Coronary artery (tissue), 2 donors: ENCODE data around the gene OXSR1.

Experiments
- DNase-seq: peaks from one replicate; pipeline ENCODE4 v3.0.0-alpha.2; 2017; ENCODE audit warnings: low spot score
- H3K27ac ChIP-seq, 2 donors: fragments of 200-600 bp; sonication (generic); one replicate each; pipeline ENCODE4 v1.5.1; 2016 to 2019
- H3K4me3 ChIP-seq: fragments of 200-600 bp; sonication (generic); 2 replicates; pipeline ENCODE4 v1.5.1; 2016; ENCODE audit warnings: mild to moderate bottlenecking, moderate library complexity
- CTCF ChIP-seq: fragments of 200-600 bp; sonication (generic); IDR thresholded peaks from one replicate; pipeline ENCODE4 v1.5.1; 2019; ENCODE audit warnings: antibody characterized with exemption

OXSR1 gene

GRCh38 chr3:38142959-38143358, 22.4 kb upstream of the OXSR1 start:
- DNase-seq, result peak; percentile 21
- no peak overlapping the region for H3K27ac ChIP-seq
- TF ChIP-seq CTCF, result no peak
- no peak overlapping the region for H3K4me3 ChIP-seq

DNA sequence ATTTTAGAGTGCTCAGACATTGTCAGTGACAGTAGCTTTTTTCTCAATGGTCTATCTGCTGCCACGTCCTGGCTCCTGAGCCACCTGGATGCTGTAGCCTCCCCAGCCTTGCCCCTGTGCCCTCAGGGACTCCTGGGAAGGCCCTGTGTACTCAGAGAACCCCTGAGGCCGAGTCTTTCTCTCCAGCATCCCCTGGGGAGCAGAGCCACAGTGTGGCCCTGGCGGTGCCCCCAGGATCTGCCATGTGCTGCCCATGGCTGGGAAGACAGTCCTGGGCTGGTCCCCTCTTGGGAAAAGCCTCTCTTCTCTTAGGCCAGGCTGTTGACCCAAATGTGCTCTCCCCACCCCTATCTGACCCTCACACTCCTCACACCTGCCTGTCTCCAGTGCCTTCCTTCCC, 21.8 kb upstream of the OXSR1 start:
- Histone ChIP-seq H3K27ac (no peak overlapping the region), H3K4me3 (no peak overlapping the region)
- DNase-seq, result peak; percentile 41
- TF ChIP-seq CTCF, result no peak

GRCh38 chr3:38146504-38146903, 18.8 kb upstream of the OXSR1 start:
- H3K27ac ChIP-seq, result no peak overlapping the region
- TF ChIP-seq CTCF, result no peak
- H3K4me3 ChIP-seq, result no peak overlapping the region
- no peak for DNase-seq

DNA sequence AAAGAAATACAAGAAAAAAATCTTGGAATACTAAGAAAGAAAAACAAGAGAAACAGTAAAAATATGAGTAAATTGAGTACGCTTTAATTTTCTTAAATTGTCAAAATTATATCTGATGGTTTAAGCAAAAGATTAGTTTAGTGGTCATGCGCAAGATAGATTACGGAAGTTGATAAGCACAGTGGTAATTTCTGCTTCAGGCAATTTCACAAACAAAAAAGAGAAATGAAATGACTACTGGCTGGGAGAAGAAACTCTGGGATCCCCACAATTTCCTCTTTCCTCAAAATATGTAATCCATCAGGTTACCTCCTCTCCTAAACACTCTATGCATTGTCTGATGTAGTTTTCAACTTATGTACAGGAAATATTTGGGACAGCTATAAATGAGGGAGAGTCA, 17.9 kb upstream of the OXSR1 start:
- no peak overlapping the region for H3K4me3 ChIP-seq
- DNase-seq, result no peak
- TF ChIP-seq CTCF, result no peak
- H3K27ac ChIP-seq, result peak overlapping the region in 1 of 2 donors; percentile 60

- DNase-seq, result no peak
- TF ChIP-seq CTCF, result no peak
- no peak overlapping the region for H3K4me3 ChIP-seq
- H3K27ac ChIP-seq, result peak overlapping the region in 1 of 2 donors; percentile 60
These were observed 16.9 kb upstream of the OXSR1 start for GRCh38 chr3:38148311-38148882.

- TF ChIP-seq CTCF, result no peak
- DNase-seq, result peak; percentile 9
- Histone ChIP-seq H3K4me3 (no peak overlapping the region), H3K27ac (peak overlapping the region in 1 of 2 donors; percentile 31)
These were observed 15.6 kb upstream of the OXSR1 start for GRCh38 chr3:38149708-38150107.

DNA sequence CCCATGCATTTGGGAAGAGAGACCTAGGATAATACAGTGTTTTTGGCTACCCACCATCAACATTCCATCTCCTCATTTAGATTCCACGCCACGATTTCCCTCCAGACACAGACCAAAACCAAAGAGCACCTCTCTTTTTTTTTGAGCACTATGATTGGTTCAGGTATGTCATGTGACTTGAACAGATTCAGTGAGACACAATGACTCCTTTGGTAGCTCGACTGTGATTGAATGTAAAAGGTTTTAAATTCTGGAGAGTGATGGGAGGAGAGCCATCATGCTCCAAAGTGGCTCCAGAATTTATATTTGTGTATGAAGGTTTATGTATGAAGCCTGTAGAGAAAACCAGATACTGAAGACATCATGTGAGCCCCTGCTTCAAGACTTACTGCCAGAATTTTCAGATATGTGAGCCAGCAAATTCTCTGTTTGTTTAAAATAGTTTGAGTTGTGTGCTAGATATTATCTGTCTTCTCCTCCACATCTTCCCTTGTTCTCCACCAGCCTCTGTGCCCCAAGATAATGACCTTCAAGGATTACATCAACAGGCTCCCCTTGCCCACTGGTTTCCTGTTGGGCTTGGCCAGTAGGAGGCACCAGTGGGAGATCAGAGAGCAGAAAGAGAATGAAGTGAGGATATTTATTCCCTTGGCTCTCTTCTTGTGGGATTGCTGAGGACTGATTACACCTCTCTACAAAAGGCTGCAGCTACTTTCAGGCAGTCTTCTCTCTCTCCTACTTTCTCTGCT, 14.4 kb upstream of the OXSR1 start:
- no peak for TF ChIP-seq CTCF
- no peak overlapping the region for H3K27ac ChIP-seq
- H3K4me3 ChIP-seq, result no peak overlapping the region
- DNase-seq, result peak; percentile 9
